Motor neuron (in vitro differentiated cells): Measurements from ENCODE around the gene CYP2U1. TPM values are rescaled to one million over a fixed set of nuclear protein-coding genes. Genes with fewer than 3 reads are reported as not detected.

ENCODE experiments used
- ATAC-seq, 8 experiments: fragments of 200-7000 bp; cut with Tn5 transposase; replicated peaks in 6 of 8; 2 replicates each; pipeline ENCODE4 v1.8.0; 2021; ENCODE audit warnings: mild to moderate bottlenecking in 8 of 8, moderate library complexity in 8 of 8
- H3K27ac ChIP-seq, 2 donors: fragments of 250-450 bp; sonication (Bioruptor Pico); 2 replicates each; pipeline ENCODE4 v1.9.0; 2021; ENCODE audit warnings: antibody characterized with exemption in 2 of 2, mild to moderate bottlenecking in 2 of 2, moderate library complexity in 1 of 2
- H3K4me1 ChIP-seq, 2 donors: fragments of 250-450 bp; sonication (Bioruptor Pico); replicated peaks in 1 of 2; 2 replicates each; pipeline ENCODE4 v1.6.1; 2021; ENCODE audit warnings: antibody characterized with exemption in 2 of 2, mild to moderate bottlenecking in 2 of 2, moderate library complexity in 1 of 2
- H3K4me3 ChIP-seq, 5 donors: fragments of 250-450 bp; sonication (Bioruptor Pico); 2 replicates each; pipeline ENCODE4 v1.9.0; 2021; ENCODE audit warnings: antibody characterized with exemption in 5 of 5, mild to moderate bottlenecking in 5 of 5, moderate library complexity in 4 of 5
- WGBS, 10 experiments: fragments of 450-650 bp; shearing (Covaris generic); methylation state at CpG; one replicate each; pipeline ENCODE4 v1.0.0; 2022; 5-methylcytosine and 5-hydroxymethylcytosine counted together
- in situ Hi-C, 9 experiments: fragments of 400-800 bp; cut with MboI; loops; one replicate each; pipeline ENCODE4 v1.15.0; 2021; ENCODE audit warnings: low sequenced_read_pairs in 9 of 9, low pct_unique_long_range_greater_than_20kb in 2 of 9; ENCODE audit not compliant: unreplicated experiment in 9 of 9
- total RNA-seq, 8 experiments: library from RNA; unstranded; fragments of 300-600 nt; gene quantifications; 2 replicates each; pipeline versions ENCODE4 v1.2.3 to v1.2.4, GENCODE V29; 2022

CYP2U1 gene
- total RNA-seq, 8 experiments from 2014 or later, result 4.2 to 12.8 (median 5.5) TPM

DNA sequence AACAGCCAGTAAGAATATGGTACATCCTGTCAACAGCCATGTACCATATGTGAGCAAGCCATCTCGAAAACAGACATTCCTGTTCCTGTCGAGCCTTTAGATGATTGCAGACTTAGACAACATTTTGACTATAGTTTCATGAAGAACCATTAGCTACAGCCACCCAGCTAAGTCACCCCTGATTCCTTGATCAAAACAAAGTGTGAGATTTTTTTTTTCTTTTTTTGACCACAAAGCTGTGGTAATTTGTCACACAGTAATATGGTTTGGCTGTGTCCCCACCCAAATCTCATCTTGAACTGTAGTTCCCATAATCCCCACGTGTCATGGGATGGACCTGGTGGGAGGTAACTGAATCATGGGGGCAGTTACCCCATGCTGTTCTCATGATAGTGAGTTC is 43.2 kb downstream of the CYP2U1 start:
- no peak for ATAC-seq
- no peak overlapping the region for H3K4me3 ChIP-seq
- in situ Hi-C loops, result no loop called here
- no peak overlapping the region for H3K27ac ChIP-seq
- WGBS, 10 experiments, result 37 to 92% (median 67%) methylated on average over 1 to 3 of the region's 3 CpGs; no CpG with 5 or more reads in 4 of the 10 experiments
- no peaks in the 10 kb centered on the region for H3K4me1 ChIP-seq

DNA sequence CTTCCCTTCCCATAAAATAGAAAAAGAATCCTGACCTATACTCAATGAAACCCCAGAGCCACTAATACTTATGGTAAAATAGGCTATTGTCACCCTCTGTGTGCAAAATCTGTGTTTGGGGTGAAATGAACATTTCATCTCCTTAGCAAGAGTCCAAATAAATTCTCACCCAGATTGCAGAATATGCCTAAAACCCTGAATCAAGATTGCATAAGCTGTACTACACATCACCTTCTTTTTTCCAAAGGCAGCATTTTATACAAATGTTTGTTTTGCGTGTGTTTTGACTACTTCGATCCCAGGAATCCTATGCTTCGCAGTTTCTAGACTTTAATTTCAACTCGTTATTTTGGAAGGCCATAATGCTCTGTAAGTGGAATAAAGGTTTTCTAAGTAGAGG is 46.1 kb downstream of the CYP2U1 start:
- 53 to 93% (median 75%) methylated on average over 3 to 4 of the region's 4 CpGs; no CpG with 5 or more reads in 1 of the 10 experiments for WGBS, 10 experiments
- in situ Hi-C loops, result no loop called here
- H3K4me3 ChIP-seq, result no peak overlapping the region

DNA sequence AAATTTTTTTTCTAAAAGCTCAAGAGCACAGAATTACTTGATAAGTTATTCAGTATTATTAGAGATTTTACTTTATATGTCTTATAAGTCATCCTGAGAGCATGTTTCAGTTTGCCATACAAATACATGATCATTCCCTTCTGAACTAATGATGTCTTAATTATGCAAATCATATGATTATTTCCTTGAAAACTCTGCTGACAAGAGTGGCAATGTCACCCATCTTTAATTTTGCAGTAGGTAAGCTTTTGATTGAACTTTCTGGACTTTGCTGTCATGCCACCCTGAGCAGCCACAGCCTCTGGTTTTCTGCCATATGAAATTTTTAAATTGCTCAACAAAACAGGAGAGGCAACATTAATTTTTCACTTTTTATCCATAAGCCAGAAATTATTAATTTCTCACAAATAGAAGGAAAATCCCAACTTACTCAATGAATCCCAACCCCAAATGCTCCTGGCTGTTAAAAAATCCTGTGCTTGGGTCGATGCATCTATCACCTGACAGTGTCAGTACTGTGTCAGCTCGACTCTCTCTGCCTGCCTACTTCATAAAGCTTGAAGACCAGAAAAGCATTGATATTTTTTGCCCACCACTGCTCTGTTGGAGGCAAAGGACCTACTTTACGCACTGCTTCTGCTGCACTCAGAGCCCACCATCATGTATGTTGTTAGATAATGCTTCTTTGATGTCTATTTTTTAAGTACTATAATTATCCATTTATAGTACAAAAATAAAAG is 46.8 kb downstream of the CYP2U1 start:
- Histone ChIP-seq H3K4me3 (no peak overlapping the region), H3K4me1 (no peaks in the 10 kb centered on the region)

More for the DNA sequence above, 46.1 kb downstream of the CYP2U1 start:
- no peaks in the 10 kb centered on the region for H3K4me1 ChIP-seq
- H3K27ac ChIP-seq, result no peak overlapping the region
- ATAC-seq, result no peak

DNA sequence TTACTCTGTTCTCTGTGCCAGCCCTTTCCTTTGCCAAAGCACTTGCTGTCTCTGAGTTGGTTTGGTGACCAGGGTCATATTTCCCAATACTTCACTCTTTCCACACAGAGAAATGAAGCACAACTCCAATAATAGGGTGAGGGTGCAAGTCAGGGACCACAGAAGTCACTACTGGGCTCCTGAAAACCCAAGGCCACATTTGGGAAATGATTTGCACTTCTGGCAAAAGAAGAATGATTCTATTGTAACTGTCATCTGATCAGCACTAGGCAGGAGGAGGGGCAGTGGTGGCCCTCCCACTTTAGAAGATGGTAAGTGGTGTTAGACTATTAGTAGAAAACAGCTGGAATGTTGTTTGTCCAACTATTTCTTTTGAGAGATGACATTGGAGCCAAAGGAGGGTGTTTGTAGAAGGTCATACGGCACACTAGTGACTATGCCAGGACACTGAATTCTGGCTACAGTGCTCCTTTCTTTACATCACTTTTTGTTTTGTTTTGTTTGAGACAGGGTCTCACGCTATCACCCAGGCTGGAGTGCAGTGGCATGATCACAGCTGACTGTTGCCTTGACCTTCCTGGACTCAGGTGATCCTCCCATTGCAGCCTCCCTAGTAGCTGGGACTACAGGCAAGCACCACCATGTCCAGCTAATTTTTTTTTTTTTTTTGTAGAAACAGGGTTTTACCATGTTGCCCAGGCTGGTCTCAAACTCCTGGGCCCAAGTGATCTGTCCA is 47.5 kb downstream of the CYP2U1 start:
- Histone ChIP-seq H3K4me3 (no peak overlapping the region), H3K4me1 (no peaks in the 10 kb centered on the region), H3K27ac (no peak overlapping the region)
- in situ Hi-C loops, result no loop called here
- WGBS, 10 experiments, result 45 to 100% (median 75%) methylated on average over 1 to 2 of the region's 2 CpGs; no CpG with 5 or more reads in 4 of the 10 experiments
- no peak for ATAC-seq

More for the DNA sequence above, 46.8 kb downstream of the CYP2U1 start:
- no peak overlapping the region for H3K27ac ChIP-seq
- 33 to 76% (median 55%) methylated on average over 1 to 3 of the region's 3 CpGs; no CpG with 5 or more reads in 4 of the 10 experiments for WGBS, 10 experiments
- ATAC-seq, result no peak
- in situ Hi-C loops, result no loop called here

DNA sequence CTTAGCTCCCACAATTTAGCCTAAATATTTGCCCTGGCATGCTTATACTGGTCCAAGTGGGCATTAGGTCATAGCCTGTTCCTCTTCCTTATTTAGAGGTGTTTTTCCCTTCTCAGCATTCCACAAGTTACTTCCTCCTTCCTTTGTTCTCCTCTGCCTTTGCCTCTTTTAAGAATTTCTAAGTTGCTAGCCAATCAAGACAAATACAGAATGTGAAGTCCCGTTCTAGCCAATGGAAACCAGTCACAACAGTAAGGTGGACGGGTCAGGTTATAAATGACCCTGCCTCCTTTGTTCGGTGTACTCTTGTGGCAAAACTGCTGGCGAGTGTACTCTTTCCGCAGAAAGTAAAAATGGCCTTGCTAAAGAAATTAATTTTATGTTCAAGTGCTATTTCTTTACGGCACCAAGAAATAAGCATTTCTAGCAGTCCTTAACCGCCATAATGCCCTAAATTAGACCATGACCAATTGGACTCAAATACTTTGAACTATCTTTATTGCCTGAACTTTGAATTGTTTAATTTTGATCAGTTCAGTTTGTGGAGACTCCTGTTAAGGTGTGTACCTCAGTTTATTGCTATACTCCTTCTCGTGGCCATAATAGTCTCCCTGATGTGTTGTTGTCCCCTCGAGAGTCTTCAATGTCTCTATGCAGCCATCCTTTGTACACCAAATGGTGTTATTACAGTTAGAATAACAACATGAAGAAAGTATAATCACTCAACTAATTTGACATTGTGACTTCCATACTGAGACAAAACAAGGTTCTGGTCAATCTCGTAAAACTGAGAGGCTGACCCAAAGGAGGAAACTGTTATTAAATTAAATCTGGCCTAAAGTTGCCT is 56.8 kb downstream of the CYP2U1 start:
- 63 to 100% (median 84%) methylated on average over 1 to 10 of the region's 10 CpGs for WGBS, 10 experiments
- in situ Hi-C loops, result no loop called here
- Histone ChIP-seq H3K4me3 (no peak overlapping the region), H3K27ac (no peak overlapping the region), H3K4me1 (peaks cover 6 to 18% of the 10 kb centered on the region in 2 donors)
- no peak for ATAC-seq

DNA sequence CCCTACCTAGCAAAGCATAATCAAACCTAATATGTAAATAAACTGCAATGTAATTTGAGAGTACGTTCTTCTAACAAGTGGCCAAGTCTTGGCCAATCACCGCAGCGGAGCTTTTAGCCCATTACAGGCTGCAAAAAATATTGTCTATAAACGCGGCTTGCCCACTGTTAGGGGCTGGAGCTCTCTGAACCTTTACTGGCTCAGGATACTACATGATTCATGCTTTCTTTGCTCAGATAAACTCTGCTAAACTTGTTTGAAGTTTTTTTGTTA is 57.4 kb downstream of the CYP2U1 start:
- in situ Hi-C loops, result no loop called here
- H3K27ac ChIP-seq, result no peak overlapping the region
- ATAC-seq, result no peak
- peak overlapping the region in 2 of 5 donors; percentile 73 to 90 for H3K4me3 ChIP-seq
- 82 to 100% (median 90%) methylated on average over 2 to 5 of the region's 5 CpGs; no CpG with 5 or more reads in 1 of the 10 experiments for WGBS, 10 experiments
- H3K4me1 ChIP-seq, result peaks cover 6 to 18% of the 10 kb centered on the region in 2 donors

DNA sequence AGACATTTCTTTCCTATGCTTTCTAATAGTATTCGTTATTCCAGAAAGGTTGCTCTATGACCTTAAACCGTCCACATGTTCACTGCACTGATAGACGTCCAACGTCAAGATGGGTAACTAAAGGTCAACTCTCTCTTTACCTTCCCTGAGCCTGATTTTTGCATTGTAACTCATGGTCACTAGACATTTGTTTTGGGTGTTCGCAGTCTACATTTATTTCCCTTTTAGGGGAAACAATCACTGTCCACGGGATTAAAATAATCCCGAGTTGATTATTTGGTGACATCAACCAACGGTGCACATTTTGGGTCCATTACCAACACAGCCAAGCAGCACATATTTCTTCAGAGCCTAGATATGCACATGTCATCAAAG is 57.8 kb downstream of the CYP2U1 start:
- peaks cover 6 to 18% of the 10 kb centered on the region in 2 donors for H3K4me1 ChIP-seq
- in situ Hi-C loops, result no loop called here
- ATAC-seq, result peak in 2 of 8 experiments; percentile 20 to 35
- no peak overlapping the region for H3K27ac ChIP-seq
- H3K4me3 ChIP-seq, result peak overlapping the region; percentile 54 to 90 (median 82)
- 0 to 36% (median 21%) methylated on average over 4 to 8 of the region's 8 CpGs; no CpG with 5 or more reads in 1 of the 10 experiments for WGBS, 10 experiments

DNA sequence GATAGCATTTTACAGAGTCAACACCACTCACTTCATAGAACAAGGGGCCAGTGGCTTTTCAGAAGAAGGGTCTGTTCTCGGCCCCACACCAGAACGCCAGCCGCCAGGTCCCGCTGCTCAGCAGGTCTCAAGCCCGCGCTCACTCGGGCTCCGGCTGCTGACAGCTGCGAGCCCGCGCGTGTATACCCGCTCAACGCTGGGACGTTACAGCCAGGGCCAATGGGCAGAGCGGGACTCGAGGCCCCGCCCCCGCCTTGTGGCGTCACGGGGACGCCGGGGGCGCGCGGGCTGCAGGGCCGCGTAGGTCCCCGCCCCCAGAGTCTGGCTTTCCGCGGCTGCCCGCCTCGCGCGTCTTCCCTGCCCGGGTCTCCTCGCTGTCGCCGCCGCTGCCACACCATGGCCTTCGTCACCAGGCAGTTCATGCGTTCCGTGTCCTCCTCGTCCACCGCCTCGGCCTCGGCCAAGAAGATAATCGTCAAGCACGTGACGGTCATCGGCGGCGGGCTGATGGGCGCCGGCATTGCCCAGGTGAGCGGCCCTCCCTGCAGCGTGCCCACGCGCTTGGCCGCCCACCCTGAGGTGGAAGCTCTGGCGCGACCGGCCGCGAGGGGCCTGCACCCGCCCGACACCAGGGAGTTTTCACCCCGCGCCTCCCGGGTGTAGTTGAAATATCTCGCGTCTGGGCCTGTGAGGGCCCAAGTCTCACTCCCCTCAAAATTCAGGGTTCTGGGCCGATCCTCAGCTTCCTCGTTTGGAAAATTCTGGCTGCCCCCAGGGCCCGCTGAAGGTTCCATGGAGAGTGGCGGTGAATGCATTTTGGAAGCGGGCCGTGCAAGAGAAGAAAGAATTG is 58.4 kb downstream of the CYP2U1 start, which contains the start of gene HADH:
Gene HADH, plus strand, starts transcription at position 353 of the 850 bp plus-strand sequence. Its CDS starts 44 bp downstream, at position 397.
- in situ Hi-C loops, result no loop called here
- ATAC-seq, result peak; percentile 97 to 99 (median 98)
- WGBS, 10 experiments, result 0% methylated on average over 1 to 17 of the region's 78 CpGs; no CpG with 5 or more reads in 5 of the 10 experiments
- Histone ChIP-seq H3K4me1 (peaks cover 6 to 18% of the 10 kb centered on the region in 2 donors), H3K27ac (peak within 1 kb of the TSS; percentile 51 to 70), H3K4me3 (peak within 1 kb of the TSS; percentile 54 to 90 (median 82))

DNA sequence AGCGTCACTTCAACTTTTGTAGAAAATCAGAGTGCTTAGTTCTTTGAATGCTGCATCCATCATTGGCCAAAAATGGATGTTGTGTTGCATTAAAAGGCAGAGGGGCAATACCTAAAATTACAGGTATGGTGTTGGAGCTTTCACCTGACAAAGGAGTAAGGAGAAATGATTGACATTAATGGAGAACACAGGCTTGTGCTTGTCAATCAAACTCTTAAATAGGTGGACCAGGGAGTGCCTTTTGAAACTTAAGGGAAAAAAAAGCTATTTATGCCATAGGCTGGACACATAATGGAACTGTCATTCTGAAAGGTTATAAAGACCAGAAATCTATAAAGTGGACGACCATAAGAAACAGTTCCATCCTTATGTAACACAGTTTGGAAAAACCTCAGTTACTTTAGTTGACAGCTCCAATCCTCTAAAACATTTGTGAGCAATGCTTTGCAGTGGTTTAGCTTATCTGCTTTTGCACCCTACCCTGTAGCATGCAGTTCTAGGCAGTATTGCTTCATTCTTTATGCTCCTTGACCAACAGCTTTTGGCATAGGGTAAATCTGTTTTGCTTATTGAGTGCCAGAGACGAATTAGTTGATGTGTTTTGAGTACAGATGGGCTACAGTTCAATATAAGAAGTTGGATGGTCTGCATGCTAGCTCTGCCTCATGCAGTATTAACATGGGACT is 60.7 kb downstream of the CYP2U1 start:
- WGBS, 10 experiments, result 55 to 86% (median 72%) methylated on average over 1 to 3 of the region's 3 CpGs; no CpG with 5 or more reads in 1 of the 10 experiments
- in situ Hi-C loops, result no loop called here
- Histone ChIP-seq H3K4me3 (no peak overlapping the region), H3K4me1 (peaks cover 6 to 18% of the 10 kb centered on the region in 2 donors), H3K27ac (no peak overlapping the region)
- ATAC-seq, result no peak

DNA sequence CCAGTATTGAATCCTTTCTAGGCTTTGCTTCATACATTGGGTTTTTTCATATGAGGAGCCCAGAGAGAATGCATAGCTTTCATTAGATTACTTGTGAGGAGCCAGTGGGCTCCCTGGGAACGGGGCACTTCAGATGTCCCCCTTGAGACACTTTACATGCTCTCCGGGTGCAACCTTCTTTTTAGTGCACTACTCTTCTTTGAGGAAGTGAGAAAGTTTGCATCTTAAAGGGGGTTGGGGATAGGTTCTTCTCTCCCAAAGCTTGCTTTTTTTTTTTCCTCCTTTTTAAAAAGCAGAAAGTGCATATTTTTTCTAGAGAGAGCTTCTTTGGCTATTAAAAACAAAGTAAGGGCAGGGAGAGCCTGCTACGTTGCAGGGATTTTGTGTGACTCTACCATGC is 62.6 kb downstream of the CYP2U1 start:
- ATAC-seq, result no peak
- no peak overlapping the region for H3K27ac ChIP-seq
- H3K4me1 ChIP-seq, result peaks cover under 1 to 14% of the 10 kb centered on the region in 2 donors
- in situ Hi-C loops, result no loop called here
- WGBS, 10 experiments, result 53 to 100% (median 62%) methylated on average over 1 to 3 of the region's 3 CpGs; no CpG with 5 or more reads in 3 of the 10 experiments
- H3K4me3 ChIP-seq, result no peak overlapping the region

DNA sequence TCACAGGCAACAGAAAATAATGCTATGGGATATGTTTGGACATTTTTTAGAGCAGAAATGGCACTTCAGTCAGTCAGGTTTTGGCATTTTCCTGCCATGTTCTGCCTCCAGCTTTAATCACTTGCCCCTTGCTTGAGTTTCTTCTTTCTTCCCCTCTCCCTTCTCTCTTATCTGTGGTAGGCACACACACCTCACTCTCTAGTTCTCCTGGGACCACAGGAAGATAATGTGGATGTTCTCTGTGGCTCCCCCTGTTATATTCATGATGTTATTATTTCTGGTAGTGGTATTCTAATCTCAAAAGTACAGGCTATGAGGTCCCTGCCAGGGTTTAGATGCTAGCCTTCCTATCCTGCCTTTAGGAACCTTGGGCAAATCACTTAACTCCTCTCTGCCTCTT is 63.5 kb downstream of the CYP2U1 start:
- in situ Hi-C loops, result no loop called here
- Histone ChIP-seq H3K4me3 (no peak overlapping the region), H3K4me1 (peaks cover 0 to 12% of the 10 kb centered on the region in 2 donors), H3K27ac (no peak overlapping the region)
- no peak for ATAC-seq
